HepG2 (cell line): ENCODE data around the gene TNFAIP2. TPM values are rescaled to one million over a fixed set of nuclear protein-coding genes. Genes with fewer than 3 reads are reported as not detected.

Experiments
- CAMTA2 ChIP-seq: sonication (generic); formaldehyde crosslinking; IDR thresholded peaks from 2 replicates; pipeline ENCODE4 v1.4.0; 2020; ENCODE audit warnings: mild to moderate bottlenecking, missing genetic modification reagents, borderline replicate concordance
- ERF ChIP-seq: IDR thresholded peaks from 2 replicates; pipeline ENCODE4 v1.6.1; 2018; ENCODE audit warnings: missing biosample characterization, missing genetic modification reagents
- GPBP1L1 ChIP-seq: sonication (generic); formaldehyde crosslinking; IDR thresholded peaks from 2 replicates; pipeline ENCODE4 v1.5.0; 2020; ENCODE audit warnings: mild to moderate bottlenecking, missing genetic modification reagents
- HES4 ChIP-seq: sonication (generic); formaldehyde crosslinking; IDR thresholded peaks from 2 replicates; pipeline ENCODE4 v1.9.0; 2021; ENCODE audit warnings: mild to moderate bottlenecking, missing genetic modification reagents, borderline replicate concordance
- HNF1A ChIP-seq, 2 experiments: sonication (generic) in 1 of 2; formaldehyde crosslinking in 1 of 2; IDR thresholded peaks; 2 replicates each; pipeline versions ENCODE4 v1.4.0 to v1.6.1; 2016 to 2020; ENCODE audit warnings: borderline replicate concordance in 1 of 2, low read depth in 1 of 2, mild to moderate bottlenecking in 1 of 2, missing genetic modification reagents in 1 of 2
- KAT8 ChIP-seq: IDR thresholded peaks from 2 replicates; pipeline ENCODE4 v1.6.1; 2016; ENCODE audit warnings: missing genetic modification reagents, missing compliant biosample characterization
- KDM5B ChIP-seq: sonication (generic); formaldehyde crosslinking; IDR thresholded peaks from 2 replicates; pipeline ENCODE4 v1.4.0; 2020; ENCODE audit warnings: missing genetic modification reagents, mild to moderate bottlenecking, borderline replicate concordance
- PCBP2 ChIP-seq: fragments of 200-400 bp; formaldehyde crosslinking; optimal IDR thresholded peaks from 2 replicates; pipeline ENCODE3; 2018; ENCODE audit warnings: low read length, low read depth; ENCODE audit not compliant: poor library complexity, severe bottlenecking
- PHF5A ChIP-seq: IDR thresholded peaks from one replicate; pipeline ENCODE4 v1.6.1; 2018; ENCODE audit warnings: low read depth, missing genetic modification reagents; ENCODE audit not compliant: unreplicated experiment
- SOX13 ChIP-seq, 3 experiments: fragments of 450-650 bp in 1 of 3; sonication (generic) in 1 of 3; formaldehyde crosslinking in 1 of 3; IDR thresholded peaks in 2 of 3; conservative IDR thresholded peaks in 1 of 3; 2 replicates each; pipeline versions ENCODE4 v1.5.0 to v1.6.1; 2016 to 2020; ENCODE audit warnings: antibody characterized with exemption in 1 of 3, mild to moderate bottlenecking in 1 of 3, missing compliant biosample characterization in 1 of 3, missing genetic modification reagents in 1 of 3, moderate library complexity in 1 of 3
- ZBTB38 ChIP-seq: sonication (generic); formaldehyde crosslinking; IDR thresholded peaks from 2 replicates; pipeline ENCODE4 v1.5.1; 2020; ENCODE audit warnings: mild to moderate bottlenecking, missing genetic modification reagents
- ZNF263 ChIP-seq: sonication (generic); formaldehyde crosslinking; IDR thresholded peaks from 2 replicates; pipeline ENCODE4 v1.4.0; 2020; ENCODE audit warnings: missing genetic modification reagents
- ZNF264 ChIP-seq: sonication (generic); formaldehyde crosslinking; IDR thresholded peaks from 2 replicates; pipeline ENCODE4 v1.4.0; 2020; ENCODE audit warnings: missing genetic modification reagents
- ZNF34 ChIP-seq: sonication (generic); formaldehyde crosslinking; IDR thresholded peaks from 2 replicates; pipeline ENCODE4 v1.4.0; 2020; ENCODE audit warnings: mild to moderate bottlenecking, missing genetic modification reagents, borderline replicate concordance
- ZNF362 ChIP-seq: sonication (generic); formaldehyde crosslinking; IDR thresholded peaks from 2 replicates; pipeline ENCODE4 v1.4.0; 2020; ENCODE audit warnings: missing genetic modification reagents, mild to moderate bottlenecking, borderline replicate concordance
- ZNF615 ChIP-seq: sonication (generic); formaldehyde crosslinking; IDR thresholded peaks from 2 replicates; pipeline ENCODE4 v1.5.0; 2020; ENCODE audit warnings: mild to moderate bottlenecking, missing genetic modification reagents, borderline replicate concordance
- ZNF660 ChIP-seq: sonication (generic); formaldehyde crosslinking; IDR thresholded peaks from 2 replicates; pipeline ENCODE4 v1.5.1; 2020; ENCODE audit warnings: mild to moderate bottlenecking, low read depth, missing genetic modification reagents, borderline replicate concordance
- ZSCAN25 ChIP-seq: sonication (generic); formaldehyde crosslinking; IDR thresholded peaks from 2 replicates; pipeline ENCODE4 v1.8.0; 2022; ENCODE audit warnings: mild to moderate bottlenecking, missing genetic modification reagents
- polyA plus RNA-seq, 8 experiments: library from polyadenylated mRNA; depleted of rRNA in 3 of 8; stranded (reverse) in 7 of 8; unstranded in 1 of 8; fragments of >200 nt; fragmentation: Illumina TruSeq in 4 of 8; extraction: Trizol in 4 of 8; gene quantifications; 2 replicates each; pipeline versions ENCODE4 v1.2.1 to v1.2.3, GENCODE V29; 2011 to 2016; ENCODE audit warnings: low read depth in 4 of 8, missing spikeins in 1 of 8, mixed read lengths in 1 of 8; ENCODE audit not compliant: insufficient read depth in 1 of 8
- total RNA-seq, 5 experiments: library from RNA; depleted of rRNA; stranded (reverse); fragments of >200 nt; fragmentation: Illumina TruSeq; extraction: Trizol; gene quantifications; 2 replicates each; pipeline ENCODE4 v1.2.3, GENCODE V29; 2016; ENCODE audit warnings: low read depth in 1 of 5
- TF ChIP-seq, protein P1 (sequence below): sonication (generic); formaldehyde crosslinking; IDR thresholded peaks from 2 replicates; pipeline ENCODE4 v1.9.0; 2021; ENCODE audit warnings: missing genetic modification reagents, mild to moderate bottlenecking, borderline replicate concordance
- TF ChIP-seq, protein P2 (sequence below): sonication (generic); formaldehyde crosslinking; IDR thresholded peaks from 2 replicates; pipeline ENCODE4 v1.4.0; 2020; ENCODE audit warnings: mild to moderate bottlenecking, missing genetic modification reagents

TNFAIP2 gene
- total and polyA plus RNA-seq, 2 of the 13 experiments (the other 11 are each of a cell fraction or from before 2014, with no cell fraction given), result 0.46 to 1.5 TPM

- TF ChIP-seq GPBP1L1 (CRISPR knock-in tag) (no peak), KAT8 (CRISPR knock-in tag) (no peak), HNF1A (IDR thresholded peaks at IDR 0.05; ENCODE audit: low read depth) (no peak), HNF1A (CRISPR knock-in tag; IDR thresholded peaks at IDR 0.05; ENCODE audit: borderline replicate concordance) (no peak), ZBTB38 (CRISPR knock-in tag) (peak; percentile 32; the same call in 1 of the 2 replicates), ZNF362 (CRISPR knock-in tag) (no peak), PCBP2 (no peak), PHF5A (CRISPR knock-in tag) (no peak), SOX13 (IDR thresholded peaks at IDR 0.05) (no peak), SOX13 (CRISPR knock-in tag; conservative IDR thresholded peaks at IDR 0.05 in 1 of 2, IDR thresholded peaks at IDR 0.05 in 1 of 2) (no peak), ZNF264 (CRISPR knock-in tag) (no peak), CAMTA2 (CRISPR knock-in tag) (no peak), ZNF263 (peak; percentile 48; the same call in 1 of the 2 replicates), HES4 (CRISPR knock-in tag) (no peak), ZSCAN25 (CRISPR knock-in tag) (no peak), ZNF615 (CRISPR knock-in tag) (no peak), ERF (CRISPR knock-in tag) (no peak), ZNF660 (CRISPR knock-in tag) (no peak), ZNF34 (CRISPR knock-in tag) (0 out of 2 replicates have a peak, but pooled peaks have one; percentile 32), KDM5B (CRISPR knock-in tag) (no peak; the same call in 1 of the 2 replicates)
- TF ChIP-seq, protein P1, sequence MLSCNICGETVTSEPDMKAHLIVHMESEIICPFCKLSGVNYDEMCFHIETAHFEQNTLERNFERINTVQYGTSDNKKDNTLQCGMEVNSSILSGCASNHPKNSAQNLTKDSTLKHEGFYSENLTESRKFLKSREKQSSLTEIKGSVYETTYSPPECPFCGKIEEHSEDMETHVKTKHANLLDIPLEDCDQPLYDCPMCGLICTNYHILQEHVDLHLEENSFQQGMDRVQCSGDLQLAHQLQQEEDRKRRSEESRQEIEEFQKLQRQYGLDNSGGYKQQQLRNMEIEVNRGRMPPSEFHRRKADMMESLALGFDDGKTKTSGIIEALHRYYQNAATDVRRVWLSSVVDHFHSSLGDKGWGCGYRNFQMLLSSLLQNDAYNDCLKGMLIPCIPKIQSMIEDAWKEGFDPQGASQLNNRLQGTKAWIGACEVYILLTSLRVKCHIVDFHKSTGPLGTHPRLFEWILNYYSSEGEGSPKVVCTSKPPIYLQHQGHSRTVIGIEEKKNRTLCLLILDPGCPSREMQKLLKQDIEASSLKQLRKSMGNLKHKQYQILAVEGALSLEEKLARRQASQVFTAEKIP (CRISPR knock-in tag), result no peak
- TF ChIP-seq, protein P2, sequence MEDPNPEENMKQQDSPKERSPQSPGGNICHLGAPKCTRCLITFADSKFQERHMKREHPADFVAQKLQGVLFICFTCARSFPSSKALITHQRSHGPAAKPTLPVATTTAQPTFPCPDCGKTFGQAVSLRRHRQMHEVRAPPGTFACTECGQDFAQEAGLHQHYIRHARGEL (CRISPR knock-in tag), result no peak
Observed at GRCh38 chr14:103126873-103127304, 3.6 kb downstream of the TNFAIP2 start (continued).
